HepG2 (cell line): ENCODE results near the gene ABCA8. TPM values are rescaled to one million over a fixed set of nuclear protein-coding genes. Genes with fewer than 3 reads are reported as not detected.

ENCODE experiments used
- ARID4A ChIP-seq: sonication (generic); formaldehyde crosslinking; IDR thresholded peaks from 2 replicates; pipeline ENCODE4 v1.5.0; 2020; ENCODE audit warnings: mild to moderate bottlenecking, missing genetic modification reagents, borderline replicate concordance
- BCL6 ChIP-seq: IDR thresholded peaks from 2 replicates; pipeline ENCODE4 v1.6.1; 2016; ENCODE audit warnings: missing genetic modification reagents, missing compliant biosample characterization
- FOXA3 ChIP-seq: IDR thresholded peaks from 2 replicates; pipeline ENCODE4 v1.6.1; 2016; ENCODE audit warnings: missing genetic modification reagents, missing compliant biosample characterization
- HNF4A ChIP-seq: sonication (generic); formaldehyde crosslinking; IDR thresholded peaks from 2 replicates; pipeline ENCODE4 v1.4.0; 2020; ENCODE audit warnings: missing genetic modification reagents
- HOXA3 ChIP-seq: sonication (generic); formaldehyde crosslinking; IDR thresholded peaks from 2 replicates; pipeline ENCODE4 v1.5.0; 2020; ENCODE audit warnings: missing genetic modification reagents
- JUND ChIP-seq: sonication (generic); formaldehyde crosslinking; IDR thresholded peaks from 2 replicates; pipeline ENCODE4 v1.8.0; 2022; ENCODE audit warnings: mild to moderate bottlenecking, missing genetic modification reagents
- MYPOP ChIP-seq: sonication (generic); formaldehyde crosslinking; IDR thresholded peaks from 2 replicates; pipeline ENCODE4 v1.8.1; 2023; ENCODE audit warnings: mild to moderate bottlenecking, moderate library complexity, missing genetic modification reagents
- NFKB2 ChIP-seq: sonication (generic); formaldehyde crosslinking; IDR thresholded peaks from 2 replicates; pipeline ENCODE4 v1.4.0; 2020; ENCODE audit warnings: missing genetic modification reagents, borderline replicate concordance
- RELA ChIP-seq: sonication (generic); formaldehyde crosslinking; IDR thresholded peaks from 2 replicates; pipeline ENCODE4 v1.4.0; 2020; ENCODE audit warnings: missing genetic modification reagents
- RFX5 ChIP-seq: IDR thresholded peaks from 2 replicates; pipeline ENCODE4 v1.6.1; 2011; ENCODE audit warnings: low read depth, low read length, improper control_type of control experiment
- RFXANK ChIP-seq: IDR thresholded peaks from 2 replicates; pipeline ENCODE4 v1.6.1; 2016
- SOX13 ChIP-seq, 3 experiments: fragments of 450-650 bp in 1 of 3; sonication (generic) in 1 of 3; formaldehyde crosslinking in 1 of 3; IDR thresholded peaks in 2 of 3; conservative IDR thresholded peaks in 1 of 3; 2 replicates each; pipeline versions ENCODE4 v1.5.0 to v1.6.1; 2016 to 2020; ENCODE audit warnings: antibody characterized with exemption in 1 of 3, mild to moderate bottlenecking in 1 of 3, missing compliant biosample characterization in 1 of 3, missing genetic modification reagents in 1 of 3, moderate library complexity in 1 of 3
- TARDBP ChIP-seq: sonication (generic); formaldehyde crosslinking; IDR thresholded peaks from 2 replicates; pipeline ENCODE4 v1.8.0; 2022; ENCODE audit warnings: mild to moderate bottlenecking, missing genetic modification reagents
- TGIF2 ChIP-seq: IDR thresholded peaks from 2 replicates; pipeline ENCODE4 v1.6.1; 2016; ENCODE audit warnings: control low read depth, missing compliant biosample characterization
- TRAFD1 ChIP-seq: sonication (generic); formaldehyde crosslinking; IDR thresholded peaks from 2 replicates; pipeline ENCODE4 v1.5.1; 2020; ENCODE audit warnings: missing genetic modification reagents, mild to moderate bottlenecking, borderline replicate concordance
- TSC22D2 ChIP-seq: sonication (generic); formaldehyde crosslinking; IDR thresholded peaks from 2 replicates; pipeline ENCODE4 v1.5.1; 2020; ENCODE audit warnings: missing genetic modification reagents, mild to moderate bottlenecking, borderline replicate concordance
- XRCC5 ChIP-seq: fragments of 200-400 bp; formaldehyde crosslinking; optimal IDR thresholded peaks from 2 replicates; pipeline ENCODE3; 2017; ENCODE audit warnings: mild to moderate bottlenecking, low read length
- ZNF263 ChIP-seq: sonication (generic); formaldehyde crosslinking; IDR thresholded peaks from 2 replicates; pipeline ENCODE4 v1.4.0; 2020; ENCODE audit warnings: missing genetic modification reagents
- ZNF282 ChIP-seq: fragments of 450-650 bp; IDR thresholded peaks from 2 replicates; pipeline ENCODE4 v1.6.1; 2018; ENCODE audit not compliant: partially characterized antibody
- ZNF468 ChIP-seq: sonication (generic); formaldehyde crosslinking; IDR thresholded peaks from 2 replicates; pipeline ENCODE4 v1.8.0; 2022; ENCODE audit warnings: mild to moderate bottlenecking, moderate library complexity, missing genetic modification reagents
- ZNF7 ChIP-seq: IDR thresholded peaks from 2 replicates; pipeline ENCODE4 v1.6.1; 2016; ENCODE audit warnings: missing biosample characterization, missing genetic modification reagents
- polyA plus RNA-seq, 8 experiments: library from polyadenylated mRNA; depleted of rRNA in 3 of 8; stranded (reverse) in 7 of 8; unstranded in 1 of 8; fragments of >200 nt; fragmentation: Illumina TruSeq in 4 of 8; extraction: Trizol in 4 of 8; gene quantifications; 2 replicates each; pipeline versions ENCODE4 v1.2.1 to v1.2.3, GENCODE V29; 2011 to 2016; ENCODE audit warnings: low read depth in 4 of 8, missing spikeins in 1 of 8, mixed read lengths in 1 of 8; ENCODE audit not compliant: insufficient read depth in 1 of 8
- total RNA-seq, 5 experiments: library from RNA; depleted of rRNA; stranded (reverse); fragments of >200 nt; fragmentation: Illumina TruSeq; extraction: Trizol; gene quantifications; 2 replicates each; pipeline ENCODE4 v1.2.3, GENCODE V29; 2016; ENCODE audit warnings: low read depth in 1 of 5
- TF ChIP-seq, protein P1 (sequence below): sonication (generic); formaldehyde crosslinking; IDR thresholded peaks from 2 replicates; pipeline ENCODE4 v1.5.0; 2020; ENCODE audit warnings: missing genetic modification reagents
- TF ChIP-seq, protein P2 (sequence below): sonication (generic); formaldehyde crosslinking; IDR thresholded peaks from 2 replicates; pipeline ENCODE4 v1.5.1; 2020; ENCODE audit warnings: mild to moderate bottlenecking, moderate library complexity, missing genetic modification reagents

ABCA8 gene
- total and polyA plus RNA-seq, 2 of the 13 experiments (the other 11 are each of a cell fraction or from before 2014, with no cell fraction given), result 0.05 to 0.18 TPM

GRCh38 chr17:68908045-68908444 lies 47.1 kb downstream of the ABCA8 start (continued):
- TF ChIP-seq ARID4A (CRISPR knock-in tag) (no peak), JUND (CRISPR knock-in tag) (no peak), TARDBP (CRISPR knock-in tag) (peak; percentile 74; the same call in 1 of the 2 replicates), ZNF468 (no peak), ZNF282 (no peak), ZNF263 (CRISPR knock-in tag) (no peak), HNF4A (CRISPR knock-in tag) (peak; percentile 84), RELA (CRISPR knock-in tag) (no peak), XRCC5 (no peak), BCL6 (peak; percentile 48; the same call in 1 of the 2 replicates), TRAFD1 (CRISPR knock-in tag) (no peak), HOXA3 (CRISPR knock-in tag) (peak; percentile 53; the same call in 1 of the 2 replicates), TSC22D2 (no peak), RFXANK (no peak), FOXA3 (CRISPR knock-in tag) (peak; percentile 63; the same call in 1 of the 2 replicates), NFKB2 (CRISPR knock-in tag) (no peak), SOX13 (IDR thresholded peaks at IDR 0.05) (peak; percentile 23; the same call in 1 of the 2 replicates), SOX13 (CRISPR knock-in tag; conservative IDR thresholded peaks at IDR 0.05 in 1 of 2, IDR thresholded peaks at IDR 0.05 in 1 of 2) (peak in 1 of 2 experiments; percentile 92; a peak in 2 of 4 replicates), RFX5 (no peak), TGIF2 (CRISPR knock-in tag) (no peak), ZNF7 (CRISPR knock-in tag) (no peak), MYPOP (CRISPR knock-in tag) (no peak)
- TF ChIP-seq, protein P1, sequence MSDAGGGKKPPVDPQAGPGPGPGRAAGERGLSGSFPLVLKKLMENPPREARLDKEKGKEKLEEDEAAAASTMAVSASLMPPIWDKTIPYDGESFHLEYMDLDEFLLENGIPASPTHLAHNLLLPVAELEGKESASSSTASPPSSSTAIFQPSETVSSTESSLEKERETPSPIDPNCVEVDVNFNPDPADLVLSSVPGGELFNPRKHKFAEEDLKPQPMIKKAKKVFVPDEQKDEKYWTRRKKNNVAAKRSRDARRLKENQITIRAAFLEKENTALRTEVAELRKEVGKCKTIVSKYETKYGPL (CRISPR knock-in tag), result no peak
- TF ChIP-seq, protein P2, sequence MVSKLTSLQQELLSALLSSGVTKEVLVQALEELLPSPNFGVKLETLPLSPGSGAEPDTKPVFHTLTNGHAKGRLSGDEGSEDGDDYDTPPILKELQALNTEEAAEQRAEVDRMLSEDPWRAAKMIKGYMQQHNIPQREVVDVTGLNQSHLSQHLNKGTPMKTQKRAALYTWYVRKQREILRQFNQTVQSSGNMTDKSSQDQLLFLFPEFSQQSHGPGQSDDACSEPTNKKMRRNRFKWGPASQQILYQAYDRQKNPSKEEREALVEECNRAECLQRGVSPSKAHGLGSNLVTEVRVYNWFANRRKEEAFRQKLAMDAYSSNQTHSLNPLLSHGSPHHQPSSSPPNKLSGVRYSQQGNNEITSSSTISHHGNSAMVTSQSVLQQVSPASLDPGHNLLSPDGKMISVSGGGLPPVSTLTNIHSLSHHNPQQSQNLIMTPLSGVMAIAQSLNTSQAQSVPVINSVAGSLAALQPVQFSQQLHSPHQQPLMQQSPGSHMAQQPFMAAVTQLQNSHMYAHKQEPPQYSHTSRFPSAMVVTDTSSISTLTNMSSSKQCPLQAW, result no peak
